Iris pigment epithelial cell (primary cell): ENCODE results near the gene DSCAM.
"Not testable (repeated sequence)": the region's sequence is repeated elsewhere in the genome, so short reads cannot be mapped to it uniquely, and the experiment has no call there.

Source experiments
- DNase-seq: peaks from one replicate; pipeline ENCODE4 v3.0.0-alpha.2; 2011; ENCODE audit warnings: low read depth

The DSCAM gene

DNA sequence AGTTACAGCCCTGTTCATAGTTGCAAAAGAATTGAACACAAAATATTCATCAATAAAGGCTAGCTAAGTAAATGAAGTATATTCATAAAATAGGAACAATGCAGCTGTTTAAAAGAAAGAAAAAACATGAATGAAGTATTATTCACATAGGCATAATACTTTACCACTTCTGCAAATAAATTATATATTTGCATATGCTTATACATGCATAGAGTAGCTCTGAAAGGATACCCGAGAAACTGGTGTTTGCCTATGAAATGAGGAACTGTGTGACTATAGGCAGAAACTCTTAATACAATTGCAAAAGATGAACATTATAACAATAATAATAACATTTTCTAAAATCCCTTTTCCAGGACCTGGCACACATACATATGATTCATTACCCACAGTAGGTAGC lies 385.9 kb downstream of the DSCAM start:
- no peak for DNase-seq

DNA sequence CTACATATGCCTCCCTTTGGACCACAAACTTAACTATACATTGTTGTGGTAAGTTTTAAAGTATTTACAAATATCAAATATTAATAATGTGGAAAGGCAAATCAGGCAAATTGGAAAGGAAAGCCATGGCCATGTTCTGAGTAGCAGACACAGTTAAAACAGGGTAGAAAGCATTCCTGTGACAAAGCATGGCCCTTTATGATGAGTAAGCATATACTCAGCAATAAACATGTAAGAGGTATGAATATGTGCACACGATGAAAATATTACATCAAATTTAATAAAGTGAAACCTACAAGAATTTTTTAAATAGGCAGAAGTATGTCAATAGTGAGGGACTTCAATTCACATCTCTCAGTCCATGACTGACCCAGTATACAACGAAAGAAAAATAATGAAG lies 389.2 kb downstream of the DSCAM start:
- DNase-seq: no peak

DNA sequence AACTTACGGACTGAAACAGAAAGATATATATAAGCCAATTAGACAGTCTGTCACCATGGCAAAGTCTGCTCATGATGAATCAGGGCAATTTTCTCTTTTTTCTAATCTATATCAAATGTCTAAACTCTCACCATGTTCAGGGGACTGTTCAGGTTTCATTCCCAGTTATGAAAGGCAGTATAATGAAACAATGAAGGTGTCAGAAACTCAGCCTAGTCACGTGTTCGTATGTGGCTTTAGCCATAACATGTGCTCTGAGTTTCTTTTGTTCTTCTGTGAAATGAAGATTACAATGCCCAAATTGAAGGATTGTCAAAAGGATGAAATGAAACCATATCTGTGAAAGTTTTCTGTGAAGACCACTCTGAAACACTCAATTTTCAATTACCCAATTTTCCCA lies 392.9 kb downstream of the DSCAM start:
- DNase-seq: no peak

DNA sequence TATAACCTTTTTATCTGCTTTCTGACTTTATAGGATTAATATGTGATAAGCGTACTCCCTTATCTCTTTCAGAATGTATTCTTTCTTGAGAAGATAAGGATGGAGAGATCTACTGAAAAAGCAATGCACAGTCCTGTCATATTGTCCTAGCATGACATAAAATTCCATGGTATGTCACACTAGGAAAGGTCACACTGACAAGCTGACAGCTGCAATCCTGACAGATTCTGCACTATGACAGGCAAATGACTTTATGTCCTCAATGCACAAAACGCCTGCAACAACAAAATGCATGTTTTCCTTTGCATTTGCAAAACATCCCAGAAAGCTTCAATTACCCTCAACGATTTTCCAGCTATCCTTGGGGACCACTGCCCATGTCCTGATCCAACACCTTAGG lies 393.8 kb downstream of the DSCAM start:
- no peak for DNase-seq

DNA sequence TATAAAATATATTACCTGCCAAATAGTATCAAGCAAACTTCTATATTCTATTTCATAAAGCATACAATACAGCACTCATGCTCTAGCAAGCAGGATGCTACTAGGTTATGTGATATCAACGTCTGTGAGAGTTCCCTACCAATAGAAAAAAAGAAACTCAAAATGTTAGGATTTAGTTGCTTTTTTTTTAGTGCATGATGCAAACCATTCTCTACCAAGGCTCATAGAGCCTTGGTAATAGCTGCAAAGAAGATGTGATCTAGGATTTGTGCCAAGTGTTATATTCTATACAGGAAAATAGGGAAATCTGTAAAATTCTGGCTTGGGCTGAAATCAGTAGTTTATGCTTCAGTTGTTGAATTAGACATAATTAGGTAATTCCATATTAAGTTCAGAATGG lies 394.4 kb downstream of the DSCAM start:
- no peak for DNase-seq

DNA sequence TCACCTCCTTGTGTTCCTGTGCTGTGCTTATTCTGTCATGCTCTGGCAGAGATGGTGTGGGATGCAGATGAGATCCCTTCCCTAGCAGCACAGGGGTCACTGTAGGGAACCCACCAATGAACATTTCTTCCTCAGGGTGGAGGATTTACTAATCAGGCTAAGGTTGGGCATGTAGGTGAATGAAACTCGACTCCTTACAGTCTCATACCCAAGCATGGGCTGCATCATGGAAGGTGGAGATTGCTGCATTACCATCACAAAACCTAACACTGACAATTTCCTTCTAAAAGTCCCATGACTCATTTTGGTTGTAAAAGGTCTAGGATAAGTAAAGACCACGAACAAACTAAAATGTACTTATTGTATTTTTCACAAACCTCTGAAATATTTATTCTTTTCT lies 399.9 kb downstream of the DSCAM start:
- DNase-seq: no peak

DNA sequence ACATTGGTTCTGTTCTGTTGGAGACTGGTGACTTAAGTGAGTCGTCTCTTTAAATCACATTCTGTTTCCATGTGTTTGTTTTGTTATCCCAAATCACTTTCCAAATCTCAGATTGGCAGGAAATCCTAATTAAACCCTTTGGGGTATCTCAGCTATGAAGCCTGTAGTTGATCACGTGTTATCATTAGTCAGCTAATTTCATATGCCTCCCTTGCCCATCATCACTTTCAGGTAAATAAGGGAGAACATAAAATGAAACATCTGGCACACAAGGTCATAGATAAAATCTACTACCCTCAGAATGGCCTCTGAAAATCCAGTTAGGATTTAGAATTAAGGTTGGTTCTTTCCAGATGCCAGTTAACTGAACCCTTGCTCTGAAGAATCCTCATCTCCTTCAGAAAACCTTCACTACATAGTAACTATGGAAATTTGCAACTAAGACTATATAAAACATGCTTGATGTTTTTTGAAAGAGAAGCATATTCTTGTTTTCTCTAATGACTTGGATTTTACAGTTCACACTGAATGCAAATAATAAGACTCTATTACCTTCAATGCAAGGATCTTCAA lies 401.5 kb downstream of the DSCAM start:
- DNase-seq: no peak

DNA sequence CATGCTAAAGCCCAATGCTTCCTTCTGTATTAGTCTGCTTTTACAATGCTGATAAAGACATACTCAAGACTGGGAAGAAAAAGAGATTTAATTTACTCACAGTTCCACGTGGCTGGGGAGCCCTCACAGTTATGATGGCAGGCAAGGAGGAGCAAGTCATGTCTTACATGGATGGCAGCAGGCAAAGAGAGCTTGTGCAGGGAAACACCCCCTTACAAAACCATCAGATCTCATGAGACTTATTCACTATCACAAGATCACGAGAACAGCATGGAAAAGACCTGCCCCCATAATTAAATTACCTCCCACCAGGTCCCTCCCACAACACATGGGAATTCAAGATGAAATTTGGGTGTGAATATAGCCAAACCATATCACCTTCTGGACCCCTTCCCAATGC lies 407.4 kb downstream of the DSCAM start:
- DNase-seq: not testable (repeated sequence)

DNA sequence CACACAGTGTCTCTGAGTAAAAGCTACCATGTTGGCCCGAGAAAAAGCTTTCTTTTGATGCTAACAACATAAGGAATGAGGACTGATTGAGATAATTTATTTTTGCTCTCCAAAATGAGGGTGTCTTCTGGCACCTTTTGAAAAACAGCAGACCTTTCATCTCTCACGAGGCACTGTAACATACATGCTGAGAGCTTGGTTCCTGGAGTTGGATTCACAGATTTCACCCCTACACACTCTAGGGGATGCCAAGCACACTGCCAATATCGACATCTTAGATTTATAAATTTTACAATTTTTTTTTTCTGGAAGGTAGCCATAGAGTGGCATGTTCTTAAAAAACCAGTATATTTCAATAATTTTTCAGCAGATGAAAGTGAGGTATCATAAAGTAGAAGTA lies 408.3 kb downstream of the DSCAM start:
- no peak for DNase-seq

DNA sequence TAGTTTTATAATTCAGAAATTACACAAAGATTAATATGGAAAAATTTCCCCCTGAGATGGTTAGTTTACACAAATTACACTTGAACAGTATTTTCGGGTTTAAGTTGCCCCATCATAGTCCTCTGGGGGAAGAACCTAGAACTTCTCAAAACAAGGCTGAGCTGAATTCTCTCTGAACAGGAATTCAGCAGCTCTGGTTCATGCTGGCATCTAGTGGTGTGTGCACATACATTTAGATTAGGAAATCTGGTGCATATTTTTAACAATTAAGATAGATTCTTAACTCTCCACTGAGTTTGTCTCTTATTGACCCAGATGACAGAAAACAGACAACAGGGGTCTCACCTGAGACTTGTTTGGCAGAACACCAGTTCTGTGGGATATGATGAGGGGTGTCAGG lies 410.7 kb downstream of the DSCAM start:
- DNase-seq: no peak

DNA sequence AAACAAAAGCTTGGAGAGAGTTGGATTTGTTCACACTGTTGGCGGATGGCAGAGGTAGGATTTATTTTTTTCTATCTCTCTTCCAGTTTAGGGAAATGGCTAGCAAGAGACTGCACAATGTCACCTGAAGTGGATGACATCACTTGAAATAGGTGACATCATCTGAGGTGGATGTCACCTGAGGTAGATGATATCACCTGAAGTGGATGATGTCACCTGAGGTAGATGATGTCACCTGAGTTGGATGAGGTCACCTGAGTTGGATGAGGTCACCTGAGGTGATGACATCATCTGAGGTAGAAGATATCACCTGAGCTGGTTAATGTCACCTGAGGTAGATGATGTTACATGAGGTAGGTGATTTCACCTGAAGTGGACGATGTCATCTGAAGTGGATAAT lies 413.4 kb downstream of the DSCAM start:
- DNase-seq: no peak

DNA sequence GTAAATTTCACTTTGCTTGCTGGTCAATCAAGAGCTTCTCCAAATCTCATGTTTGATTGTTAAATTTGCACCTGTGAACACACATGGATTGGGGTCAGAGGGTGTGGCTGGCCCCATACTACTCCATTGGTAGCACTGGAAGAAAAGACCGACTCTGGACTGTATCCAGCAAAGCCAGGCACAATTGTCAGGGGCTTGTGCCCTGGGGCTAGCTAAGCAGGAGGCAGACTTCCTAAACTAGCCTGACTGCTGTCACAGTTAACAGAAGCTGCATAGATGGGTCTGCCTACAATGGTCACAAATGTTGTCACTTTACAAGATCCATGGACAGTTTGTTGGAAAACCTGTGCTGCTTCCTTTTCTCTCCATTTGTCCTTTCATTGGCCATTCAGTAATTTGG lies 421.0 kb downstream of the DSCAM start:
- DNase-seq: no peak

DNA sequence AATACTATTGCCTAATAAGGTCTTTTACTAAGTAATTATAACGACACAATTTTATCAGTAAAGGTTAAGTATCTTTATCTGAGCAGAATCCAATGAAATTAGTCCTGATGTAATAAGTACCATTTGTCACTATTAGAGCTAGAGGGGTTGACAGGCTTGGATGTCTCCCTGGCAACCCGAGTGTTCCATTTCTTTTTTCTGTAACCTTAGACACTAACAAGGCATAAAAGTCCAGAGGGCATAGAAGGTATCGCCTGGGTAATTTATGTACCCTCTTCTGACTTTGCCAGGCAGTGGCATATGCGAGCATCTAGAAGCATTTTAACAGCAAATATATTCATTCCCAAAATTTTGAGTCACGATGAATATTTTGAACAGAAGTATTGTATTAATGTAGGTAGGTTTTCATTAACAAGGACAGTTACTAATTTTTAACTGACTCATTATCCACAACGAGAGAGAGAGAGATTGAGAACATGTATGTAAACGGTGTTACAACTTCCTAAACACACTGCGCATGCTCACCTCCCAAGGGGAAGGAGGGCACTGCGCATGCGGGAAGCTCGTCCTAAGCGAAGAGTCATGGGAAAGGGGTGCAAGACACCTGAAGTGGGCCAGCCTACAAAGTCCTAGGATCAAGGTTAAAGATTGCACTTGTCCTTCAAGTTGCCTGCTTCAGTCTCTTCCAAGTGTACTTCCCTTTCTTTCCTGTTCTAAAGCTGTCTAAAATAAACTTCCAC lies 423.9 kb downstream of the DSCAM start:
- no peak for DNase-seq

DNA sequence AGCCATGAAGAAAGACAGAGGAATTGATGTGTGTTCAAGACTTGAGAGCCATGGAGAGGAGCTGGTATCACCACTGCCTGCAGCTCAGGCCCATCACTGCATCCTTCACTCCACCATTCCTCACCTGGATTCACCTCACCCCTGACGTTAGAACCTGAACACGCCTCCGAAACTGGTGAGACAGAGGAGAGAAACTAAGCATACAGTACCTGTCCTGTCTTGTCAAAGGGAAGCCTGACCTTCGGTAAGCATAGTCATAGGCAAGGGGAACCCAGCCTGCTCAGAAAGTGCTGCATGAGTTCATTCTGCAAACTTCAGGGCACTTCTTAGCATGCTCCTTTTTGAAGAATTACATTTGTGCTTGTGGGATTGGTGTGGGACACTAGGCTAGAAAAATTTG lies 425.8 kb downstream of the DSCAM start:
- DNase-seq: no peak

DNA sequence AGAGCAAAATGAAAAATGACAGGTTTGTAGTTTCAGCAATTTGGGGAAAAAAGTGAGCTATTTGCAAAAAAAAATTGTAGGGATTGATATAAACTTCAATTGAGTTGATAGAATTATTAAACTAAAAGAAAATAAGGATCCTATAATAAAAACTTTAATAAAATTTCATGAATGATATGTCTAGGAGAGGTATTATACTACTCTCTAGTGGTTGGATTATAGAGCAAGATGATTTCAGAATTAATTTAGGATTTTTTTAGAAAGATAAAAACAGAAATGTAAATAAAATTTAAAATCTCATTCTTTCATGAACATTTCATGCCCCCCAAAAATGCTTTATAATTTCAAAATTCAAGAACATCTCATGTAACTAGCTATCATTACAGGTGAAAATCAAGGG lies 430.4 kb downstream of the DSCAM start:
- DNase-seq: no peak

DNA sequence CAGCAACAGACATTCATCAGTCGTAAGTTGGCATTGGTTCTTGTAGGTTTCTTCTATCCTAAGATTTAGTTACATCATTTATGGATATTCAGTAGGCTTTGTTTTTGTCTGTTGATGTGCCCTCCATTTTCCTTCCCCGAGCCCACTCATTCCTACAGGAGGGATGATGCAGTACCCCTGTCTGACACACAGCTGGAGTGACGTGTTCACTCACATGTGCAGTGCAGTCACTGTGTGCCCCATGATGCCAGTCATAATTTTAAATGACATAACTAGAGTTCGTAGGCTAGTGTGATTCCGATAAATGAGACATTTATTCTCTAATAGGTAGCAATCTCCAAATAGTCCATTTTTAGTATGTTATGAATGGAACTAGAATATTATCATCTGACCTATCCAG lies 438.4 kb downstream of the DSCAM start:
- no peak for DNase-seq

DNA sequence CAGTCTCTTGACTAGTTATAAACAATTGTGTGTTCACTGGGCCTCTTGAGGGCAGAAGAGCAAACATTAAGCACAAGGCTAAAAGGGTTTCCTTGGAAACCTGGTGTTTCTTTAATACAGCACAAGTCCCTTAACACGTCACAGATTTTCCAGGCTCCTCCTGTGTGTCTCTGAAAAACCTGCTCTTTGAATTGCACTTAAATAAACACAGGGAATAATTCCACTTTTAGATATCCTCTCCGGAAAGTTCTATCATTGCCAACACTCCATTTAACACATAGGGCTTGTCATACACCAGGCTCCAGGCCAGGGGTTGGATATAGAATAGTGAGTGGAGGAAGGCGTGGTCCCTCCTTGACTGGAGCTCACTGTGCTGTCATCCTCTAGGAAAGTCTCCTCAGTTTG lies 442.6 kb downstream of the DSCAM start:
- DNase-seq: no peak

DNA sequence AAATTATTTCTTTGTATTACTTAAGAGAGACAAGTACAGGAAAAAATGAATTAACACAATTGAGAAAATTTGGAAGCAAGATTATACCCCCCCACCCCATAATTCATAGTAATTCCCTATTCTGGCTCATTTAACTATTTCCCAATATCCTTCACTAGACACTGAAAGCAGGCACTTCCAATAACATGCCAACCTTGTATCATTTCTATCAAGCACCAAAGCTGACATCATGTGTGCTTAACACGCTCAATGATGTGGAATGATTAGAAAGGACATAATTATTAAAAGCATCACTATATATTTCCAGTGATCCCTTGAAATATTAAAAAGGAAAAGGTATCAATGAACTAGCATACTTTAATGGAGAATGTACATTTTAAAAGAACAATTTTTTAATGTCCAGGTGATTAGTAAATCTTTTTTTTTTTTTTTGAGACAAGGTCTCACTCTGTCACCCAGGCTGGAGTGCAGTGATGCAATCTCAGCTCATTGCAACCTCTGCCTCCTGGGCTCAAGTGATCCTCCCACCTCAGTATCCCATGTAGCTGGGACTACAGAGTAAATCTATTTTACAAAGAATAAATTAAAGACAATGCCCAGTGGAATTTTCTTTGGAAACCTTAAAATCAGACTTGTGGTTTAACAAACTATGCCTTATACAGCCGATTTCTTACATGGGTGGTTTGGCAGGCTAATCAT lies 443.9 kb downstream of the DSCAM start:
- no peak for DNase-seq

DNA sequence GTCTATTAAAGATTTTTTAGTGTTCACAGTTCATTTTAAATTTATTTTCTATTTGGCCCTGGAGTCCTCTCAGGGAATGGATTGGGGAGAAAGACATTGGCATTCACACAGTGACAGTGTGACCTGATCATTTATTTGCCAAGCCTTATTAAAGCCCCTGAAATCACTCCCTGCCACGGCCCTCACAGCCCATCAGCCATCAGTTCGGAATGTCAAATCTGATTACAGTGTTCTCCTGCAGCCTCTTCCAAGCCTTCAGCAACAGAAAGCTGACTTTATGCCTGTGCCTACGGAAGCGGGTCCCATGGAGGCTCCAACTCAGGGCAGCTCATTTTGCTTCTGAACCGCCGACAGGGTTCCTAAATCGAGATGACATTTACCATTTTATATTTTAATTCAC lies 451.2 kb downstream of the DSCAM start:
- DNase-seq: no peak

DNA sequence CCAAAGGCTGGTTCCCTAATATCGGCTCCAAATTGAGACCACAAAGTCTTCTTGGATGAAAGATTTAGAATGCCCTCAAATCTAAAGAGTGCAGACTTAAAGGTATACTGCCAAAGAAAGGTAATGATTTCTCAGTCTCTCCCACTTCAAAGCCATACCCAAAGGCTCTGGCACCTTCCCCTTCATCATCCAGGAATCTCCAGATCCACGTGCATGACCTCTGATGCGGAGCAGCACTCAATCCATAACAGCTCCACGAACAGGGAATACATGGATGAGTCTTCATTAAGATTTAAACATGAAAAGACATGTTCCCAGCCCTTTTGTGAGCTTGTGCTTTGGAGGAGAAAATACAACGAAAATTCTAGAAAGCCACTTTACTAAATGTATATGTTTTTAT lies 453.9 kb downstream of the DSCAM start:
- DNase-seq: no peak

DNA sequence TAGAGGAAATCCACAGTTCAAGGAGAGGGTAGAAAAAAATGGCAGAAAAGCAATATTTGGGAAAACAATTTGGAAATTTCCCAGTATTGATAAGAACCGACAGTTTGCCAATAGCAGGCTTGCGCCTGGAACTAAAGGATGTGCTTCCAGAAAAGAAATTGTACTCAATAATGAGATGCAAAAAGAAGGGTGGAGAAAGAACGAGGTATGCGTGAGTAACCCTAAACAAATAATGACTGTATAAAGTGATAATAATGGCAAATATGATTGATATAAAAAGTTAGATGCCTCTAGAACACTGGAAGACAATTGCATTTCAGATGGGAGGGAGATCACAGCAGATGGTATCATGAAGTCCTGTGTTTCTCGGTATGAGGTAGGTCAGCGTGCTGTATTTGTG lies 458.9 kb downstream of the DSCAM start:
- no peak for DNase-seq

DNA sequence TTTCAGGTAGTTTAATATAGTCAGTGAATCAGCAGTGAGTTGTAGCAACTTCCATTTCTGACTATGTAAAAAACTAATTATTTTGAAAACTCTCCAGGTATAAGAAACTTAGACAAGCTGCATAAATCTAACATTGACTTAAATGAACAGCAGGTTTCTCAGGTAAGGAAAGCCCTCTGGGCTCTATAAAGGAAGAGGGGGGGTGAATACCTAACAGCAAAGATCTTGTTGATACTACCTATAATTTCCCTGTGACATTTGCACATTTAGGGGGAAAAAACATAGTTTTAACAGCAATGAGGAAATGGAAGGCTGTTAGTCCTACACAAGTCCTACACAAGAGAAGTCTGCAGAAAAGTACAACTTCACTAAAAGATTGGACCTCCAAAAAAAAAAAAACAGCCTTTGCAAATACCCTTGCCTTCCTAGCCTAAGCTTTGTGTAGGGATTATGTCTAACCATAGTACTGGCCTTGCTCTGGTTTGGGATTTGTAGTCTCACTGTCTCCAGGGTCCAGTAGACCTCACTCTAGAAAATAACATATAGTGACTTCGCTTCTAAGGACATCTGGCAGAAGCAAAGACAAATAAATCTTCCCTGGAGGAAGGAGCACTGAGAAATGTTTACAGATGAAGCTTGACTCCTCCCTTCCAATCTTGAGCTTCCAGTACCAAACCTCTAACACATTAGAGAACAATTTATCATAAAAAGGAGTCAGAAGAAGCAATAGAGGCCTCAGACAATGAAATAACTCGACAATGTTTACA lies 459.8 kb downstream of the DSCAM start:
- DNase-seq: no peak
